Measurements from ENCODE around the gene CUEDC1. TPM values are rescaled to one million over a fixed set of nuclear protein-coding genes. Genes with fewer than 3 reads are reported as not detected.

The CUEDC1 gene
- polyA plus RNA-seq, 4 donors, result 1.6 to 14.9 (median 6.1) TPM

DNA sequence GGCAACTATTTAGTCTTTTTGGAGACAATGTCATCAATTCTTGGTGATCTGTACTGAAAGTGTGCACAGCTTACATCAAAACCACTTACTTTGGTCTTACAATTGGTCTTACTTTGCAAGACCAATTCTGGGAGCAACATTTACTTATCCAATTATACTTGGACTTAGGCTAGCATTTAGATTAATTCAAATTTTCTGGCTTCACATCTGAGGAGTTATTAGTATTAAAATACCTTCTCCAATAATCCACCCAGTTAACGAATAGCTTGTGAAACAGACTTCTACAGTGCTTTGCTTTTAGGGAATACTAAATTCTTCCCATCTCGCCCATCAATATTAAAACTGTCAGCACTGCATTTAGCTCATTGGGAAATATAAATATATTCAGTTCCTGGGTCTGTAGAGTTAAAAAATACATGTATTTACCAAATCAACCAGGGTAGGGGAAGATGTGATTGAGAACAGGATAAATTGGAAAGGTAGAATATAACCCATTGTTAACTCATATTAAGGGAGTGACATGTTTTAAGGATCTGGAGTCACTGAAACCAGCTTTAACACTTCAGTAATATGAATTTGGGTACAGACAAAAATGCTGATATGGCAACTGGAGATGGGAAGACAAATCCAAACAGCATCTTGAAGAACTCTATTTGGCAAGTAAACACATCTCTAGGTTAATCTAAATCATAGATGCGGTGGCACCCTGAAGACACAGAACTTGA is 42.0 kb upstream of the CUEDC1 start:
- peaks cover 0 to 4% (median 0%) of the 10 kb centered on the region in 3 donors for H3K36me3 ChIP-seq (ENCODE audit: control insufficient read depth in 3 of 3, insufficient read depth in 2 of 3, low read depth in 1 of 3, low read length in 3 of 3)
- no peak for DNase-seq
- H3K9me3 ChIP-seq (ENCODE audit: control insufficient read depth in 2 of 2, insufficient read depth in 1 of 2, low read depth in 1 of 2, low read length in 1 of 2), result no peaks in the 10 kb centered on the region
- peaks cover 0 to 11% (median 2%) of the 10 kb centered on the region in 3 donors for H3K4me1 ChIP-seq (ENCODE audit: control insufficient read depth in 3 of 3, insufficient read depth in 2 of 3, low read depth in 1 of 3, low read length in 2 of 3)
- FAIRE-seq, result no peak
- no peak overlapping the region for H3K4me3 ChIP-seq (ENCODE audit: low read depth in 1 of 3, low read length in 3 of 3)
- no peak overlapping the region for H3K27ac ChIP-seq (ENCODE audit: low read depth in 1 of 3, low read length in 2 of 3)
- H3K27me3 ChIP-seq (ENCODE audit: control insufficient read depth in 3 of 3, insufficient read depth in 3 of 3, low read length in 3 of 3), result no peaks in the 10 kb centered on the region
- WGBS, 3 donors, result 87 to 89% (median 88%) methylated on average over 3 of the region's 3 CpGs

DNA sequence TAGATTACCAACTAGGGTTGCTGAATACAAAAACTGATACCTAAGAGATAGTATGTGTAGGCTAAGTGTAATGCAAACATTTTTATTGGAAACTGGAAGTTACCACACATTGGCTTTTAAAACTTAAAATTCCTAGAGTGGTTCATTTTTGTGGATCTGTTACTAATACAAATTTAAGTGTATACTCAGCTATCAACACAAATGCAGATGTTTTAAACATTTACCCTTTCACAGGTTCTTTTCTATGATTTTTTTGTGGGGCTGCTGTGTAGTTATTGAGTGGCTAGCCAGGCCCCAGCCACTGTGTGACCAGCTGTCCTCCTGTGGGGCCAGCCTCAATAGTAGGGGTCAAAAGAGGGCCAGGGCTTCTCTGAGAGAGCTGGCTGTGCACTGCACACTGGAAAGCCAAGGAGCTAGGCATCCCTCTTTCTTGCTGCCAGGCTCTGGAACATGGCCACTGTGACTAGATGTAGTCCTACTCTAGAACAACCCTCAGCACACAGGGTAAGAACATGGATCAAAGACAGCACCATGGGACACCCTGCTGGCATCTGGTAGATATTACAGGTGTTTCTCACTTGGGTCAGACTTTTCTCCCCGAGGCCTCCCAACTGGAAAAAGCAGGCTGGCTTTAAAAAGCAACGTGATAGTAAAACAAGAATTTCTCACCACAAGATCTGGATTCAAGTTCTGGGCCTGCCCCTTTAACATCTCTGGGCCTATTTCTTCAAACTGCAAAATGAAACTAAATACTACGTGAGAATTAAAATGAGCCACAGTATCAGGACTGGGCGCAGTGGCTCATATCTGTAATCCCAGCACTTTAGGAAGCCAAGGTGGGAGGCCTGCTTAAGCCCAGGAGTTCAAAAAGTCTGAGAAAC is 40.1 kb upstream of the CUEDC1 start:
- FAIRE-seq (no peak), DNase-seq (peak; percentile 83 to 84)
- peaks cover 0 to 11% (median 2%) of the 10 kb centered on the region in 3 donors for H3K4me1 ChIP-seq (ENCODE audit: control insufficient read depth in 3 of 3, insufficient read depth in 2 of 3, low read depth in 1 of 3, low read length in 2 of 3)
- WGBS, 3 donors, result 22 to 28% (median 25%) methylated on average over 4 of the region's 4 CpGs
- H3K27me3 ChIP-seq (ENCODE audit: control insufficient read depth in 3 of 3, insufficient read depth in 3 of 3, low read length in 3 of 3), result no peaks in the 10 kb centered on the region
- peaks cover 0 to 4% (median 0%) of the 10 kb centered on the region in 3 donors for H3K36me3 ChIP-seq (ENCODE audit: control insufficient read depth in 3 of 3, insufficient read depth in 2 of 3, low read depth in 1 of 3, low read length in 3 of 3)
- H3K27ac ChIP-seq (ENCODE audit: low read depth in 1 of 3, low read length in 2 of 3), result peak overlapping the region in 1 of 3 donors; percentile 36
- no peaks in the 10 kb centered on the region for H3K9me3 ChIP-seq (ENCODE audit: control insufficient read depth in 2 of 2, insufficient read depth in 1 of 2, low read depth in 1 of 2, low read length in 1 of 2)
- H3K4me3 ChIP-seq (ENCODE audit: low read depth in 1 of 3, low read length in 3 of 3), result no peak overlapping the region

DNA sequence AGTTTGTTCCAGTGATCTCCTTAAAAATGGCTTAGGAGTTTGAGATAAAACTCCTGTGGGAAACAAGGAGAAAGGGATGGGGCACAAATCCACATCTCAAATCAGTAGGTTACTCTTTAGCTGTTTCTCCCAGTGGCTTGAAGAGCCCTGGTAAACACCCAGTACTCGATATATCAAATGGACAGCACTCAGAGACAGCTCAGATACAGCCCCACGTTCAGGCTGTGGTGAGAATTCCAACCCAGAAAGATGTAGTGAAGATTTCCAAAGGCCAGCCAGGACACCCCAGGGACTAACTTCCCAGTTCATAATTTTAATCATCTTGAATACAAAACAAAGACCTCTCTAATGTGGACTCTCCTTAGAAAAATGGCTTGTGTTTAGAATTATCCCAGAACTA is 39.2 kb upstream of the CUEDC1 start:
- H3K27me3 ChIP-seq (ENCODE audit: control insufficient read depth in 3 of 3, insufficient read depth in 3 of 3, low read length in 3 of 3), result no peaks in the 10 kb centered on the region
- no peaks in the 10 kb centered on the region for H3K9me3 ChIP-seq (ENCODE audit: control insufficient read depth in 2 of 2, insufficient read depth in 1 of 2, low read depth in 1 of 2, low read length in 1 of 2)
- no peak overlapping the region for H3K27ac ChIP-seq (ENCODE audit: low read depth in 1 of 3, low read length in 2 of 3)
- WGBS, 3 donors, result 33 to 37% (median 33%) methylated on average over 2 of the region's 2 CpGs
- H3K36me3 ChIP-seq (ENCODE audit: control insufficient read depth in 3 of 3, insufficient read depth in 2 of 3, low read depth in 1 of 3, low read length in 3 of 3), result peaks cover 0 to 4% (median 0%) of the 10 kb centered on the region in 3 donors
- H3K4me1 ChIP-seq (ENCODE audit: control insufficient read depth in 3 of 3, insufficient read depth in 2 of 3, low read depth in 1 of 3, low read length in 2 of 3), result peaks cover 0 to 11% (median 2%) of the 10 kb centered on the region in 3 donors
- no peak overlapping the region for H3K4me3 ChIP-seq (ENCODE audit: low read depth in 1 of 3, low read length in 3 of 3)
- FAIRE-seq (no peak), DNase-seq (no peak)

DNA sequence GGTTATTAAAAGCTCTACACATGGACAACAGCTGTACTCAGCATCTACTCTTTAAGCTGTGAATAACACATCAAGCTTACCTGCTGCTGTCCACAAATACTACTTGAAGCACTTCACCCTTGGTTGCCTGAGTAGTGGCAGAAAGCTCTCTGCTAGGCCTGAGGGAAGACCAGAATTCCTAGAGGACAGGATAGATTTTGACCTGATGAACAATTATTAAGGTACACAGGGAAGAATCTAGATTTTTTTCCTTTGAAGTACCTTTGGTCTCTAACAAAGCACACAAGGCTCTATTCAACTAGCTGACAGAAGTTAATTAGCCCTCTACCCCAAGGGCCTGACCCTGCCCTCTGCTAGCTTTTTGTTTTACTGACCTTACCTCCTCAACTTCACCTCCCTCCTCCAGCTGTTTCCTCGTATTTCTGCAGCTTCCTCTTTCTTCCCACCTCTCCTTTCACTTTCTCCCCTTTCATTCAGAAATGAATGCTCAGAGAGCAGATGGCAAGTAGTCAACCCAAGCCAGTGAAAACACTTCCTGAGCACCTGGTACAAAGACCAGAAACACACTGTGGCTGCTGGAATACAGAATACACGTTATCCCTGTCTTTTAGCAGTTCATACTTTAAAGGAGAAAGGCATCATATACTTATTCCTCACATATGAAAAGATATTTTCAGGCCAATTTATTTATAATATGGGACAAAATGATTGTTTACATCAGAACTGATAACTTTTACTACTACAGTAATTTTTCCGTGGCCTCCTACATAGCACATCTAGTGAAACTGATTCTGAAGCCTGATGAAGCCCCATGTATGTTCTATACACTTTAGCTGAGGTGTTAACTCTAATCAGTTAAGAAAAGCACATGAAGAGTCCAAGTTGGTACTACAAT is 38.5 kb upstream of the CUEDC1 start:
- no peak for FAIRE-seq
- H3K4me3 ChIP-seq (ENCODE audit: low read depth in 1 of 3, low read length in 3 of 3), result no peak overlapping the region
- WGBS, 3 donors, result 20 to 25% (median 23%) methylated on average over 3 of the region's 3 CpGs
- peak; percentile 41 to 43 for DNase-seq
- peaks cover 0 to 16% (median 3%) of the 10 kb centered on the region in 3 donors for H3K4me1 ChIP-seq (ENCODE audit: control insufficient read depth in 3 of 3, insufficient read depth in 2 of 3, low read depth in 1 of 3, low read length in 2 of 3)
- no peaks in the 10 kb centered on the region for H3K27me3 ChIP-seq (ENCODE audit: control insufficient read depth in 3 of 3, insufficient read depth in 3 of 3, low read length in 3 of 3)
- H3K27ac ChIP-seq (ENCODE audit: low read depth in 1 of 3, low read length in 2 of 3), result peak overlapping the region in 2 of 3 donors; percentile 26 to 73
- peaks cover 0 to 4% (median 0%) of the 10 kb centered on the region in 3 donors for H3K36me3 ChIP-seq (ENCODE audit: control insufficient read depth in 3 of 3, insufficient read depth in 2 of 3, low read depth in 1 of 3, low read length in 3 of 3)
- H3K9me3 ChIP-seq (ENCODE audit: control insufficient read depth in 2 of 2, insufficient read depth in 1 of 2, low read depth in 1 of 2, low read length in 1 of 2), result no peaks in the 10 kb centered on the region

DNA sequence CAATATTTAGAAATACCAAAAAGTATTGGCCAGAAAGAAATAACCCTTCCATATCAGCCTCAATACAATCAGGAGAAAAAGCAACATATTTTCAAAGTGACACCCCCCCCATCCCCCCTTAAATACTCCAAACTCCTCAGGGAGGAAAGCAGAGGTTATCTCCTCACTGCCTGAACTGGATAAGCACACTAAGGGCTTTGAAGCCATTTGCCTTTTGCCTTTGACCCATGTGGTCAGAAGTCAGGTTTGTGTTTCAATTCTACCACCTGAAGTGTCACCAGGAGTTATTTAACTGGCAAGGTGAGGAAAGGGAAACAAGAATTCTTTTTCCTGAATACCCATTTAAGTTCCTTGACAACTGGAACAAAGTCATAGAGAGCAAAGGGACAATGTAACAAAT is 36.3 kb upstream of the CUEDC1 start:
- no peak for FAIRE-seq
- Histone ChIP-seq H3K4me1 (ENCODE audit: control insufficient read depth in 3 of 3, insufficient read depth in 2 of 3, low read depth in 1 of 3, low read length in 2 of 3) (peaks cover 0 to 18% (median 3%) of the 10 kb centered on the region in 3 donors), H3K27me3 (ENCODE audit: control insufficient read depth in 3 of 3, insufficient read depth in 3 of 3, low read length in 3 of 3) (no peaks in the 10 kb centered on the region), H3K36me3 (ENCODE audit: control insufficient read depth in 3 of 3, insufficient read depth in 2 of 3, low read depth in 1 of 3, low read length in 3 of 3) (no peaks in the 10 kb centered on the region), H3K9me3 (ENCODE audit: control insufficient read depth in 2 of 2, insufficient read depth in 1 of 2, low read depth in 1 of 2, low read length in 1 of 2) (no peaks in the 10 kb centered on the region), H3K4me3 (ENCODE audit: low read depth in 1 of 3, low read length in 3 of 3) (no peak overlapping the region), H3K27ac (ENCODE audit: low read depth in 1 of 3, low read length in 2 of 3) (no peak overlapping the region)
- no peak for DNase-seq

DNA sequence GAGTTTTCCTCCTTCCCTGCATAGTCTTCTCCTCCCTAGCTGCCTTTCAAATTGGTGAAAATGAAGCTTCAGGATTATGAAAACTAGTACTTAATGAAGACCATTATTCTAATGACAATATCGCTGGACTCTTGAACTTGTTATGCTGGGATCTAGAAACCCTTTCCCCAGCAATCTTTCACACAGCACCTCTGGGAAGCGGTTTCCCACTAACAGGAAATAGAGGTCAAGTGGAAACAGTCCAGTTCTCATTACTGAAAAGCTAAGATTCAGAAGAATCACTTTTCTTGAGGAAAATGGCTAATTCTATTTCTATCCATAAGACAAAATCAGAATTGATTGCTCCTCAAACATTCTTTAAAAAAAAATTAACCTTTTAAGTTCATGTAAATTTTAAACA is 34.8 kb upstream of the CUEDC1 start:
- no peak for FAIRE-seq
- H3K4me3 ChIP-seq (ENCODE audit: low read depth in 1 of 3, low read length in 3 of 3), result no peak overlapping the region
- H3K36me3 ChIP-seq (ENCODE audit: control insufficient read depth in 3 of 3, insufficient read depth in 2 of 3, low read depth in 1 of 3, low read length in 3 of 3), result no peaks in the 10 kb centered on the region
- no peak overlapping the region for H3K27ac ChIP-seq (ENCODE audit: low read depth in 1 of 3, low read length in 2 of 3)
- no peaks in the 10 kb centered on the region for H3K9me3 ChIP-seq (ENCODE audit: control insufficient read depth in 2 of 2, insufficient read depth in 1 of 2, low read depth in 1 of 2, low read length in 1 of 2)
- peaks cover 2 to 14% (median 8%) of the 10 kb centered on the region in 3 donors for H3K4me1 ChIP-seq (ENCODE audit: control insufficient read depth in 3 of 3, insufficient read depth in 2 of 3, low read depth in 1 of 3, low read length in 2 of 3)
- WGBS, 3 donors, result 72 to 88% (median 72%) methylated on average over 2 of the region's 2 CpGs
- no peaks in the 10 kb centered on the region for H3K27me3 ChIP-seq (ENCODE audit: control insufficient read depth in 3 of 3, insufficient read depth in 3 of 3, low read length in 3 of 3)
- no peak for DNase-seq

DNA sequence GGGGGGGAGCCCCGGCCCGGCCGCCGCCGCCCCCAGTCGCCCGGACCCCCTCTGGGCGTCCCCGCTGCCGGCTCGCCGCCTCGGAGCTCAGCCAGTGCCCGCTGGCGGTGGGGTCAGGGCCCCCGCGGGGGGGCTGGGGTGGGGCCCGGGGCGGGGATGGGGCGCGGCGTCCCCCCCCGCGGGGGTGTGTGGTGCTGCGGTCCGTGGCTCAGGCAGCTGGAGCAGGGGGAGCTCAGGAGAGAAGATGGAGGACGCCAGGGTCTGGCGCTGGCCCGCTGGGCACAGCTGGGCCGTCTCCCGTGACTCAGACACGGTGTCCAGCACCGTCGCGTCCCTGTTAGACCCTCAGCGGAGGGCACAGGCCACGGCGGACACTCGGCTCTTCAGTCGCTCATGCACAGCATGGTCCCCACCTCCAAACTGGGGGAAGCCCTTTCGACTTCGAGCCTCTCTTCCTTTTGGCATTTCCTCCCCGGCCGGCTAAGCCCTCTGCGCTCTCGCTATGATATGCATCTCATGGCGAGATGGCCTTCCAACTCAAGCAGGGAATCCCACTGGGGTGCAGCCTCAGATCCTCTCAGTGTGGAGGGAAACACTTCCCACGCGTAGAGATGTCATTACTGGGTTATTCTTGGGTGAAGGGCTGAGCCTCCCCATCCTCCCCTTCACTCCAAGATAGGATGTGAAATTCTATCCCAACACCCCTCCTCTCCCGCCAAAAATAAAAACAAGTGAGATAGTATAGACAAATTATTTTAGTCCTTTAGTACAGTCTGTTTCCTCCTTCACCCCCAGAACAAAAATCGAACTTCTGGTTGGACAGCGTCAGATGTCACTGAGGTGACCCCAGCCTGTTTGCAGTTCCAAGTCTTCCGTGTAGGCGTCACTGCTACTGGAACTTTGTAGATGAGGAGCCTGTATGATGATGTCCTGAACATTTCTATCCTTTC is 33.4 kb upstream of the CUEDC1 start:
- Histone ChIP-seq H3K4me1 (ENCODE audit: control insufficient read depth in 3 of 3, insufficient read depth in 2 of 3, low read depth in 1 of 3, low read length in 2 of 3) (peaks cover 8 to 14% (median 9%) of the 10 kb centered on the region in 3 donors), H3K36me3 (ENCODE audit: control insufficient read depth in 3 of 3, insufficient read depth in 2 of 3, low read depth in 1 of 3, low read length in 3 of 3) (no peaks in the 10 kb centered on the region), H3K27ac (ENCODE audit: low read depth in 1 of 3, low read length in 2 of 3) (peak overlapping the region; percentile 87 to 97 (median 89)), H3K9me3 (ENCODE audit: control insufficient read depth in 2 of 2, insufficient read depth in 1 of 2, low read depth in 1 of 2, low read length in 1 of 2) (no peaks in the 10 kb centered on the region), H3K27me3 (ENCODE audit: control insufficient read depth in 3 of 3, insufficient read depth in 3 of 3, low read length in 3 of 3) (no peaks in the 10 kb centered on the region), H3K4me3 (ENCODE audit: low read depth in 1 of 3, low read length in 3 of 3) (peak overlapping the region; percentile 74 to 95 (median 82))
- peak; percentile 69 to 86 for DNase-seq
- FAIRE-seq, result no peak
- WGBS, 3 donors, result 1 to 2% (median 2%) methylated on average over 31 to 54 of the region's 54 CpGs
